Epithelial cell of proximal tubule (primary cell): ENCODE measurements around the gene ITPKB. TPM values are rescaled to one million over a fixed set of nuclear protein-coding genes. Genes with fewer than 3 reads are reported as not detected.
A peak's percentile ranks its signal among the peaks of the same experiment; 100 is the strongest.

Experiments
- DNase-seq: peaks from one replicate; pipeline ENCODE4 v3.0.0-alpha.2; 2011; ENCODE audit warnings: low read depth
- H3K4me3 ChIP-seq: 2 replicates; pipeline ENCODE4 v1.5.1; 2011; ENCODE audit warnings: low read depth, mild to moderate bottlenecking, low read length
- total RNA-seq: library from RNA; depleted of rRNA; stranded (reverse); fragments of >200 nt; gene quantifications from 2 replicates; pipeline ENCODE4 v1.2.3, GENCODE V29; 2015
- TF ChIP-seq, protein P1 (sequence below): conservative IDR thresholded peaks from 2 replicates; pipeline ENCODE4 v1.5.1; 2012; ENCODE audit warnings: low read depth, mild to moderate bottlenecking, low read length

The ITPKB gene
- total RNA-seq, 1 donor from 2014 or later: 5.1 TPM

DNA sequence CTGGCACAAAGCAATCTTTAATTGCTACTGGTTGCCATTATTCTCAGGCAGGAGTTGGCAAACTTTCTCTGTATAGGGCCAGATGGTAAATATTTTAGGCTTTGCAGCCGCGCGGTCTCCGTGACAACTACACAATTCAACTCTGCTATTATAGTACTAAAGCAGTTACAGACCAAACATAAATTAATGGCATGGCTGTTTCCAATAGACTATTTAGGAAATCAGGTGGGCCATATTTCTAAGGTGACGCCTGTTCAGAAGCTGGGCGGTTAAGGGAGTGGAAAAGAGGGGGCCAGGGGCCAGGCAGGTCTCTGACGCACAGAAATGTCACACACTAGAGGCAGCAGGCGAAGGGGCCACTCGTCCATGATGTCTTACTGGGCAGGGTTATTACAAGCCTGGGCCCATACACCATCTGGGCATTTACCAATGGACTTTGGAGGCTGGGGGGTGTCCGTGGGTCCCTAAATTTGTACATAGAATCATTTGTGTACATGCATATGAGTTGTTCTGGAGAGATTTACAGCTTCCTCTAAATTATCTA is 110.4 kb downstream of the ITPKB start:
- TF ChIP-seq, protein P1, sequence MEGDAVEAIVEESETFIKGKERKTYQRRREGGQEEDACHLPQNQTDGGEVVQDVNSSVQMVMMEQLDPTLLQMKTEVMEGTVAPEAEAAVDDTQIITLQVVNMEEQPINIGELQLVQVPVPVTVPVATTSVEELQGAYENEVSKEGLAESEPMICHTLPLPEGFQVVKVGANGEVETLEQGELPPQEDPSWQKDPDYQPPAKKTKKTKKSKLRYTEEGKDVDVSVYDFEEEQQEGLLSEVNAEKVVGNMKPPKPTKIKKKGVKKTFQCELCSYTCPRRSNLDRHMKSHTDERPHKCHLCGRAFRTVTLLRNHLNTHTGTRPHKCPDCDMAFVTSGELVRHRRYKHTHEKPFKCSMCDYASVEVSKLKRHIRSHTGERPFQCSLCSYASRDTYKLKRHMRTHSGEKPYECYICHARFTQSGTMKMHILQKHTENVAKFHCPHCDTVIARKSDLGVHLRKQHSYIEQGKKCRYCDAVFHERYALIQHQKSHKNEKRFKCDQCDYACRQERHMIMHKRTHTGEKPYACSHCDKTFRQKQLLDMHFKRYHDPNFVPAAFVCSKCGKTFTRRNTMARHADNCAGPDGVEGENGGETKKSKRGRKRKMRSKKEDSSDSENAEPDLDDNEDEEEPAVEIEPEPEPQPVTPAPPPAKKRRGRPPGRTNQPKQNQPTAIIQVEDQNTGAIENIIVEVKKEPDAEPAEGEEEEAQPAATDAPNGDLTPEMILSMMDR: no peak

DNA sequence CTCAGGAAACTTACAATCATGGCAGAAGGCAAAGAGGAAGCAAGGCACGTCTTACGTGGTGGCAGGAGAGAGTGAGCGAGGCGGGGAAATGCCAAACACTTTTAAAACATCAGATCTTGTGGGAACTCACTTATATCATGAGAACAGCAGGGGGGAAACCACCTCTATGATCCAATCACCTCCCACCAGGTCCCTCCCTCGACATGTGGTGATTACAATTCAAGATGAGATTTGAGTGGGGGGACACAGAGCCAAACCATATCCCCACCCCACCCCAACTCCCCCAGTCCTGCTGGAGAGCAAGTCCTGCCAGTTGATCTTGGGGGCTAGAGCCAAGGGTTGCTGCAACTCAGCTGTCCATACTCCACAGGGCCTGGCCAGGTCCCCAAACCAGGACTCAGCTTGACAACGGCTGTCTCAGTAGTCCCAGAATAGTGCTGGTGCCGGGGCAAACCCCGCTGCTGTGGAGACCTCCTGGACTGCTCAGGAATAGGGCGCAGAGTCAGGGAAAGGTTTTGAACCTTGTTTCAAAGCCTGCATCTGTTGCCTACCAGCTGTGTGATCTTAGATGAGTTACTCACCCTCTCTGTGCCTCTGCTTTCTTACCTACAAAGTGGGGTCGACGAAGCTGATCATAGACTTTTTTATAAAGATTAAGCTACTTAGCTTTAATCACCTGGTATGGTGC is 111.0 kb downstream of the ITPKB start:
- DNase-seq: no peak
- TF ChIP-seq, protein P1: no peak
- no peak overlapping the region for H3K4me3 ChIP-seq

More for the DNA sequence above, 110.4 kb downstream of the ITPKB start:
- no peak for DNase-seq
- no peak overlapping the region for H3K4me3 ChIP-seq

DNA sequence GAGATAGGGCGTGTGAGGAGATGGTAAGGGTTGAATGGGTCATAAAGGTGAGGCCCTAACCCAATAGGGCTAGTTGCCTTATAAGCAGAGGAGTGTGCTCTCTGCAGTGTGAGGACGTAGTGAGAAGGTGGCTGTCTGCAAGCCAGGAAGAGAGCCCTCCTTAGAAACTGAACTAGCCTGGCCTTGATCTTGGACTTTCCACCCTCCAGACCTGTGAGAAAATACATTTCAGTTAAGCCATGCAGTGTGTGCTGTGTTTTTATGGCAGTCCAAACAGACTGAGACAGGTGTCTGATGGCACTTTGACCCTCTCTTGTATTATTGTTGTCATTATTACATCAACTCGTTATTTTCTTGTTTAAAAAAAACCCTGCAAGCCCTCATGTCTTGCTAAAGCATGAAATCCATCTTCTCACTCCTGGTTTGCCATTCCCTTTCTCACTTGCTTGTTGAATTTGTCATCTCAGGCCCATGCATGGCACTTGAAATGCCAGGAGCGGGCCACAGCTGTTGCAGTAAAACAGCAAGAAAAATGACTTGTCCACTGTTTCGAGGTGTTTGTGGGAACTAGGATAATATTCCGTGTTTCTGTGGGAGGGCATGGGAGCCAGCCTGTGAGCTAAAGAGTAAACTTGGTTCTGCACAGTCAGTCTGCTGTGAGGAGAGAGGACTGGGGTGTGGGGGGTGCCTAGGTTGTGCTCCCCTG is 111.9 kb downstream of the ITPKB start:
- H3K4me3 ChIP-seq: no peak overlapping the region
- no peak for DNase-seq
- TF ChIP-seq, protein P1: no peak

DNA sequence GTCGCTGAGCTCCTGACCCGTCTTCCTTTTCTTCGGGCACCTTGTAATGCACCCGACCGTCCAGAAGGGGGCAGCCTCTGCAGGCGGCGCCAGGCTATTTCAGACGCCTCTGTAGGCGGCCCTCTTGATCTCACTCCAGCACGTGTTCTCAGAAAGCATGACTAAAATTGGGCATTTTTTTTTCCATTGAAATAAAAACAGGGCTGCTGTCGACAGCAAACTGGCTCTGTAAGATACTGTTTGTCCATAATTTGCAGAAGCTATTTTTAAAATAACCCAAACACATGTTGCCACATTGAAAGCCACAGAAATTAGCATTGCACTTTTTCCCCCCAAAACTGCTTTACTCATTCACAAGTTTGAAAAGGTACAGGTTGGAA is 112.5 kb downstream of the ITPKB start:
- TF ChIP-seq, protein P1: peak; percentile 93
- DNase-seq: no peak
- no peak overlapping the region for H3K4me3 ChIP-seq

DNA sequence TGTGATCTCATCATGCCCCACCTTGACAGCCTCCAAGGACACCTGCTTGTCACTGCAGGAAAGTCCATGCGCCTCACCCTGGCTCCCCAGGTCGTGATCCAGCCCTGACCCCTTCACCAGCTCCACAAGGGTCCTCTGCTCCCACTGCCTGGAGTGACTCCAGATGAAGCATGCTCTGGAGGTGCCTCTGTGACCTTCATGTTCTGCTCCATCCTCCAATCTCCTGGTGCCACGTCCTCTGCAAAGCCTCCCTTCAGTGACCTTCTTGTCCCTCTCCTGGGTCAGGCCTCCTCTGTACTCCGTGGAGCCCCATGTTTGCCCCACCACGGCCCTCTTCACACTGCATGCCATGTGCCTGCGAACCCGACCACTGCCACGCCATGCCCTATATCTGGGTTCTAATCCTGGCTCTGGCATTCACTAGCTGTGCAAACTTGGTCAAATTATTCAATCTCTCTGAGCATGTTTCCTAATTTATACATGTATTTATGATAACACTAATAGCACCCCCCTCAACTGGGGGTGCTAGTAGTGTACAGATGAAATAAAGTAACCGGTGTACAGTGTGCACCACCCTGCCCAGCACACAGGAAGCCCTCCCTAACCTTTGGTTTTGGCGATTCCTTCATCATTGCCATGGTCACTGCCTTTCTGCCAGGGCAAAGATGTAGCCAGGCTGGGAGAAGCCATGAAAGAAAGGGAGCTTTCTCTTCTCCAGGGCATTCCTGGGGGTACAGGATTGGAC is 113.1 kb downstream of the ITPKB start:
- no peak for DNase-seq
- H3K4me3 ChIP-seq: no peak overlapping the region
- TF ChIP-seq, protein P1: no peak

DNA sequence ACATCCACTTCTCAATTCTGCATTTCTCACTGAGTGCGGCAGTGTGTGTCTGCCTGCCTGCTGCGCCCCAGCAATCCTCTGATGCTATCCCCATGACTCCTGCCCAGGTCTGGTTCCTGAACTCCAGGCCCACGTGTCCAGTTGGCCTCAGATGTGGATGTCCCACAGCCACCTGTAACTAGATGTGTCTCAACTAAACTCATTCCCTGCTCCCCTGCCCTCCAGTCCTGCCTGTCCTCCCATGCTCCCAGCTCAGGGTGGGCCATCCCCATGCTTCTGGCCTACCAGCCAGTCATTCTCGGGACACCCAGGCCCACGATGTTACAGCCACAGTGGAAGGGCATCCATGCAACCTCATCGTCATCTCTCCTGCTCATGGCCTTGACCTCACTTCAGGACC is 113.8 kb downstream of the ITPKB start:
- TF ChIP-seq, protein P1: no peak
- no peak overlapping the region for H3K4me3 ChIP-seq
- no peak for DNase-seq
